ENCODE measurements around the gene ABHD8. TPM values are rescaled to one million over a fixed set of nuclear protein-coding genes. Genes with fewer than 3 reads are reported as not detected.
A peak's percentile ranks its signal among the peaks of the same experiment; 100 is the strongest.

Gene ABHD8
- total and polyA plus RNA-seq, 2 of the 13 experiments (the other 11 are each of a cell fraction or from before 2014, with no cell fraction given), result 6.3 to 7.2 TPM

DNA sequence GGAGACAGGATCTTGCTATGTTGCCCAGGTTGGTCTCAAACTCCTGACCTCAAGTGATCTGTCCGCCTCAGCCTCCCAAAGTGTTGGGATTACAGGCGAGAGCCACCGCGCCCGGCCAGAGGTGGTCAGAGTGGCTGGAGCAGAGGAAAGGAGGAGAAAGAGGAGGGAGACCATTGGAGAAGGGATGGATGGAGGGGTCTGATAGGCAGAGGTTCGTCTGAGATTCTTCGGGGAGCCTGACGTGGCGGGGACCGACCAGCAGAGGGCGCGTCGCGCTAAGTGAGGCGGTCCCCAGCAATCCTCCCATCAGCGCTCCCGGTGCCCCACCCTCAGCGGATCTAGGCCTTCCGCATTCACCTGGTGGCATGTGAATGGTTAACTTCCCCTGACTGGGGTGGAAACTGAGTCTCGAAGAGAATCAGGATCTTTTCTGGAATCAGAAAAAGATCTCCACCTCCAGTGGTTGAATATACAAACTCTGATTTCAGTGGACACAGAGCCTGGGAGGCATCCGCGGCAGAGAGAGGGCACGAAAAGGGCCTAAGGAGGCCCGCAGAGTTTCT is 43.0 kb upstream of the ABHD8 start (continued):
- TF ChIP-seq, protein P1, sequence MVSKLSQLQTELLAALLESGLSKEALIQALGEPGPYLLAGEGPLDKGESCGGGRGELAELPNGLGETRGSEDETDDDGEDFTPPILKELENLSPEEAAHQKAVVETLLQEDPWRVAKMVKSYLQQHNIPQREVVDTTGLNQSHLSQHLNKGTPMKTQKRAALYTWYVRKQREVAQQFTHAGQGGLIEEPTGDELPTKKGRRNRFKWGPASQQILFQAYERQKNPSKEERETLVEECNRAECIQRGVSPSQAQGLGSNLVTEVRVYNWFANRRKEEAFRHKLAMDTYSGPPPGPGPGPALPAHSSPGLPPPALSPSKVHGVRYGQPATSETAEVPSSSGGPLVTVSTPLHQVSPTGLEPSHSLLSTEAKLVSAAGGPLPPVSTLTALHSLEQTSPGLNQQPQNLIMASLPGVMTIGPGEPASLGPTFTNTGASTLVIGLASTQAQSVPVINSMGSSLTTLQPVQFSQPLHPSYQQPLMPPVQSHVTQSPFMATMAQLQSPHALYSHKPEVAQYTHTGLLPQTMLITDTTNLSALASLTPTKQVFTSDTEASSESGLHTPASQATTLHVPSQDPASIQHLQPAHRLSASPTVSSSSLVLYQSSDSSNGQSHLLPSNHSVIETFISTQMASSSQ (IDR thresholded peaks at IDR 0.05; ENCODE audit: low read depth), result no peak
- TF ChIP-seq, protein P1 (CRISPR knock-in tag; IDR thresholded peaks at IDR 0.05; ENCODE audit: borderline replicate concordance), result no peak
- TF ChIP-seq MZF1 (CRISPR knock-in tag; IDR thresholded peaks at IDR 0.05; ENCODE audit: borderline replicate concordance), result no peak
- no peak for TF ChIP-seq NFATC3 (CRISPR knock-in tag; IDR thresholded peaks at IDR 0.05)
- TF ChIP-seq NR3C1 (CRISPR knock-in tag; IDR thresholded peaks at IDR 0.05), result no peak
- TF ChIP-seq ZNF484 (CRISPR knock-in tag; IDR thresholded peaks at IDR 0.05; ENCODE audit: borderline replicate concordance, low read depth), result no peak
- no peak for TF ChIP-seq ZNF564 (CRISPR knock-in tag; IDR thresholded peaks at IDR 0.05)
- peak; percentile 35; the same call in 1 of the 2 replicates for TF ChIP-seq CBFB (CRISPR knock-in tag; IDR thresholded peaks at IDR 0.05)
- TF ChIP-seq ZNF335 (CRISPR knock-in tag; IDR thresholded peaks at IDR 0.05), result no peak
- TF ChIP-seq HNF4G (IDR thresholded peaks at IDR 0.05; ENCODE audit: borderline replicate concordance, low read depth, low read length), result no peak
- no peak for TF ChIP-seq HNF4G (CRISPR knock-in tag; IDR thresholded peaks at IDR 0.05; ENCODE audit: borderline replicate concordance, low read depth)
- peak; percentile 42; the same call in 1 of the 2 replicates for TF ChIP-seq PITX1 (CRISPR knock-in tag; IDR thresholded peaks at IDR 0.05)
- no peak for TF ChIP-seq ZSCAN29 (CRISPR knock-in tag; conservative IDR thresholded peaks at IDR 0.05)
- TF ChIP-seq CHD2 (IDR thresholded peaks at IDR 0.05; ENCODE audit: low read depth, low read length), result no peak
- TF ChIP-seq, protein P2, sequence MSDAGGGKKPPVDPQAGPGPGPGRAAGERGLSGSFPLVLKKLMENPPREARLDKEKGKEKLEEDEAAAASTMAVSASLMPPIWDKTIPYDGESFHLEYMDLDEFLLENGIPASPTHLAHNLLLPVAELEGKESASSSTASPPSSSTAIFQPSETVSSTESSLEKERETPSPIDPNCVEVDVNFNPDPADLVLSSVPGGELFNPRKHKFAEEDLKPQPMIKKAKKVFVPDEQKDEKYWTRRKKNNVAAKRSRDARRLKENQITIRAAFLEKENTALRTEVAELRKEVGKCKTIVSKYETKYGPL (CRISPR knock-in tag; IDR thresholded peaks at IDR 0.05), result no peak
- no peak for TF ChIP-seq ZNF790 (CRISPR knock-in tag; IDR thresholded peaks at IDR 0.05; ENCODE audit: borderline replicate concordance)
- TF ChIP-seq ZNF567 (CRISPR knock-in tag; IDR thresholded peaks at IDR 0.05; ENCODE audit: borderline replicate concordance), result no peak
- no peak for TF ChIP-seq ZNF12 (CRISPR knock-in tag; IDR thresholded peaks at IDR 0.05)
- TF ChIP-seq NR2F1 (CRISPR knock-in tag; IDR thresholded peaks at IDR 0.05), result no peak
- no peak for TF ChIP-seq BCL6 (CRISPR knock-in tag; IDR thresholded peaks at IDR 0.05)
- no peak for TF ChIP-seq SRSF9 (IDR thresholded peaks at IDR 0.05; ENCODE audit: borderline replicate concordance, insufficient read depth, low read depth, low read length, poor library complexity, severe bottlenecking)
- TF ChIP-seq, protein P3, sequence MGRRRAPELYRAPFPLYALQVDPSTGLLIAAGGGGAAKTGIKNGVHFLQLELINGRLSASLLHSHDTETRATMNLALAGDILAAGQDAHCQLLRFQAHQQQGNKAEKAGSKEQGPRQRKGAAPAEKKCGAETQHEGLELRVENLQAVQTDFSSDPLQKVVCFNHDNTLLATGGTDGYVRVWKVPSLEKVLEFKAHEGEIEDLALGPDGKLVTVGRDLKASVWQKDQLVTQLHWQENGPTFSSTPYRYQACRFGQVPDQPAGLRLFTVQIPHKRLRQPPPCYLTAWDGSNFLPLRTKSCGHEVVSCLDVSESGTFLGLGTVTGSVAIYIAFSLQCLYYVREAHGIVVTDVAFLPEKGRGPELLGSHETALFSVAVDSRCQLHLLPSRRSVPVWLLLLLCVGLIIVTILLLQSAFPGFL (CRISPR knock-in tag; IDR thresholded peaks at IDR 0.05), result no peak
